ENCODE measurements around the gene TEX26. TPM values are rescaled to one million over a fixed set of nuclear protein-coding genes. Genes with fewer than 3 reads are reported as not detected.

The TEX26 gene
- total RNA-seq, 2 experiments from 2014 or later, result not detected

- CTCF ChIA-PET, result interaction anchor here (1.2 kb wide), 1 partner anchor 26 kb away, joined by 3 read pairs; no protein-coding TSS in a partner anchor
Observed at GRCh38 chr13:30918662-30919405, 13.6 kb upstream of the TEX26 start.

DNA sequence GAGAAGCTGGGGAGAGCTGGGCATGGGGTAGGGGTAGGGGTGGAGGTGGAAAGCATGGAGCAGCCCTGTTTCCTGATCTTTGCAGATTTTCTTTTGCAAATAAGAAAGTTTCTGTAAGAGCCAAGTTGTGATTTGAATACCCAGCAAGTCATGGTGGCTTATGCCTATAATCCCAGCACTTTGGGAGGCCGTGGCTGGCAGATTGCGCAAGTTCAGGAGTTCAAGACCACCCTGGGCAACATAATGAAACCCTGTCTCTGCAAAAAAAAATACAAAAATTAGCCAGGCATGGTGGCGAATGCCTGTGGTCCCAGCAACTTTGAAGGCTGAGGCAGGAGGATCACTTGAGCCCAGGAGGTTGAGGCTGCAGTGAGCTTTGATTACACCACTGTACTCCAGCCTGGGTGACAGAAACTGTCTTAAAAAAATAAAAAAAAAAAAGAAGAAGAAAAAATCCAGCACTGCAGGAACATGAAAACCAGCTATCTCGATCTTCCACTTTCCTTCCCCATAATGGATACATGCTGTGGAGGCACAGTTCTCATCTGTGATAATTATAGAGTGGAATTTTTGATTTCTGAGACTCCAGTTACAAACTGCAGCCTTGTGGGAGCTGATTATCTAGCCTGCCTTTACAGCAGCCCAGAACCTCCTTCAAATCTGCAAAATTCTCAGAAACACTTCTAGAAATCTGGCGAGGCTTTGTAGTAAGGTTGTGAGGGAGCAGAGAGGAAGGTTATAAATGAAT lies 12.1 kb upstream of the TEX26 start:
- Histone ChIP-seq H3K4me3 (ENCODE audit: low read length) (no peak overlapping the region), H3K27ac (ENCODE audit: low read depth in 1 of 2, low read length in 2 of 2) (no peak overlapping the region), H3K9me3 (ENCODE audit: control insufficient read depth in 1 of 2, insufficient read depth in 1 of 2, low read length in 2 of 2) (no peaks in the 10 kb centered on the region), H3K36me3 (ENCODE audit: insufficient read depth, low read length) (no peaks in the 10 kb centered on the region), H3K27me3 (ENCODE audit: control insufficient read depth in 1 of 2, insufficient read depth in 2 of 2, low read length in 2 of 2) (peaks cover 0 to 20% of the 10 kb centered on the region in 2 experiments), H3K4me1 (ENCODE audit: insufficient read depth, low read length) (peaks cover 2% of the 10 kb centered on the region)
- ChIA-PET POLR2A (no interaction called here), CTCF (interaction anchor here (1.2 kb wide), 1 partner anchor 28 kb away, joined by 3 read pairs; no protein-coding TSS in a partner anchor)
- intact Hi-C loops (cut with DNase I, micrococcal nuclease), result no loop called here
- Mint-ChIP-seq H3K36me3 (ENCODE audit: low read depth) (no peaks in the 10 kb centered on the region), H3K9me3 (no peaks in the 10 kb centered on the region), H3K27ac (no peak overlapping the region), H3K27me3 (peaks cover 59% of the 10 kb centered on the region), H3K4me1 (ENCODE audit: low read depth) (peaks cover 3% of the 10 kb centered on the region), H3K4me3 (no peak overlapping the region)
- no peak for DNase-seq
- TF ChIP-seq CTCF (IDR thresholded peaks at IDR 0.05), result no peak
- no peak for ATAC-seq (ENCODE audit: poor library complexity)

More at GRCh38 chr13:30918662-30919405, 13.6 kb upstream of the TEX26 start:
- H3K4me3 Mint-ChIP-seq, result no peak overlapping the region
- H3K4me1 ChIP-seq (ENCODE audit: insufficient read depth, low read length), result no peaks in the 10 kb centered on the region
- H3K27me3 Mint-ChIP-seq, result peaks cover 71% of the 10 kb centered on the region
- H3K9me3 Mint-ChIP-seq, result no peaks in the 10 kb centered on the region
- no peaks in the 10 kb centered on the region for H3K36me3 Mint-ChIP-seq (ENCODE audit: low read depth)
- intact Hi-C loops (cut with DNase I, micrococcal nuclease), result no loop called here
- no peaks in the 10 kb centered on the region for H3K4me1 Mint-ChIP-seq (ENCODE audit: low read depth)
- H3K27ac Mint-ChIP-seq, result no peak overlapping the region
- no peak for ATAC-seq (ENCODE audit: poor library complexity)
- H3K4me3 ChIP-seq (ENCODE audit: low read length), result no peak overlapping the region
- TF ChIP-seq CTCF (IDR thresholded peaks at IDR 0.05), result no peak
- H3K27ac ChIP-seq (ENCODE audit: low read depth in 1 of 2, low read length in 2 of 2), result no peak overlapping the region
- H3K27me3 ChIP-seq (ENCODE audit: control insufficient read depth in 1 of 2, insufficient read depth in 2 of 2, low read length in 2 of 2), result peaks cover 0 to 20% of the 10 kb centered on the region in 2 experiments
- no peaks in the 10 kb centered on the region for H3K36me3 ChIP-seq (ENCODE audit: insufficient read depth, low read length)
- DNase-seq, result no peak
- no peaks in the 10 kb centered on the region for H3K9me3 ChIP-seq (ENCODE audit: control insufficient read depth in 1 of 2, insufficient read depth in 1 of 2, low read length in 2 of 2)
- POLR2A ChIA-PET, result no interaction called here

DNA sequence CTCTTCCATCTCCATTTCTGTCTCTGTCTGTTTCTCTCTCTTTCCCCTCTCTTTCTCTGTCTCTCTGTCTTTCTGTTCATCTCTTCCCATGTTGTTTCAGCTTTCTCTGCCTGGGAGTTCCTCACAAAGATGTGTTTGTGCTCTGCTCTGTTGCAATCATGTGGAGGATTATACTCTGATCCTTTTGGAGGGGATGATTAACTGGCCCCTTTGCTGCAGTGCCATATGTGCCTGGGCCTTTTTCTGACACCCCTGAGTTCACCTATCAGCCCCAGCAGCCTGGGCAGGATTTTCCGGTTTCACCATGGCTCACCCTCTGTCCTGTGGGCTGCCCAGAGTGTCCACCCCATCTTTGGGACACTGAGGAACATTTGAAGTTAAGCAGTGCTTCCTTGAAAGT lies 9.0 kb upstream of the TEX26 start:
- no peak overlapping the region for H3K27ac Mint-ChIP-seq
- intact Hi-C loops (cut with DNase I, micrococcal nuclease), result no loop called here

More for the DNA sequence above, 9.0 kb upstream of the TEX26 start:
- no peaks in the 10 kb centered on the region for H3K36me3 Mint-ChIP-seq (ENCODE audit: low read depth)
- no peak overlapping the region for H3K4me3 Mint-ChIP-seq
- H3K27ac ChIP-seq (ENCODE audit: low read depth in 1 of 2, low read length in 2 of 2), result no peak overlapping the region
- no peaks in the 10 kb centered on the region for H3K36me3 ChIP-seq (ENCODE audit: insufficient read depth, low read length)
- H3K9me3 ChIP-seq (ENCODE audit: control insufficient read depth in 1 of 2, insufficient read depth in 1 of 2, low read length in 2 of 2), result no peaks in the 10 kb centered on the region
- ATAC-seq (ENCODE audit: poor library complexity), result no peak
- no peak for DNase-seq
- peaks cover 0 to 6% of the 10 kb centered on the region in 2 experiments for H3K27me3 ChIP-seq (ENCODE audit: control insufficient read depth in 1 of 2, insufficient read depth in 2 of 2, low read length in 2 of 2)
- ChIA-PET POLR2A (no interaction called here), CTCF (no interaction called here)
- H3K4me1 ChIP-seq (ENCODE audit: insufficient read depth, low read length), result peaks cover 2% of the 10 kb centered on the region
- H3K27me3 Mint-ChIP-seq, result peaks cover 52% of the 10 kb centered on the region
- peaks cover 12% of the 10 kb centered on the region for H3K4me1 Mint-ChIP-seq (ENCODE audit: low read depth)
- no peak overlapping the region for H3K4me3 ChIP-seq (ENCODE audit: low read length)
- TF ChIP-seq CTCF (IDR thresholded peaks at IDR 0.05), result no peak
- no peaks in the 10 kb centered on the region for H3K9me3 Mint-ChIP-seq
